ENCODE measurements around the gene RAB44. TPM values are rescaled to one million over a fixed set of nuclear protein-coding genes. Genes with fewer than 3 reads are reported as not detected.

RAB44 gene
- total and polyA plus RNA-seq, 2 of the 4 experiments (the other 2 are of a cell fraction), result 0.03 TPM; not detected in 1

DNA sequence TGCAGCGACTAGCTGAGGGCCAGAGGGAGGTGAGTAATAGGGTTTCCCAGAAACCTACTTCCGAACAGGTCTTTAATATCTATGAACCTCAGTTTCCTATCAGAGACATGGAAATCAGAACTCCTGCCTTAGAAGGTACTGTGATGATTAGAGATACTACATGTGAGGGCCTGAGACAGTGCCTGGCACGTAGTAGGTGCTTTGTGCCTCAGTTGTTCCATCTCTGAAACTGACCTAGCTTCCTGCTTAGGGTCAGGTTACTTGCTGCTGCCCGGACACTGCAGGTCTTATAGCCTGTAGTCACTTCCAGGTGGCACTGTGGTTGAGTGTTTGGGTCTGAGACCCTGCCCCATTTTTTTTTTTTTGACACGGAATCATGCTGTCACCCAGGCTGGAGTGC lies 20.9 kb downstream of the RAB44 start:
- H2AFZ ChIP-seq (replicated peaks; ENCODE audit: low read length, poor library complexity), result no peak overlapping the region
- no peak overlapping the region for H3K27ac ChIP-seq (ENCODE audit: insufficient read depth, low read length)
- no peak overlapping the region for H4K5ac ChIP-seq (ENCODE audit: low read depth, low read length)
- no peak overlapping the region for H2BK5ac ChIP-seq (ENCODE audit: low read depth, low read length, poor library complexity, severe bottlenecking)
- no peak overlapping the region for H2AK9ac ChIP-seq (replicated peaks; ENCODE audit: low read depth, low read length, poor library complexity)
- H3K4me1 ChIP-seq (ENCODE audit: control insufficient read depth, insufficient read depth, low read length), result no peaks in the 10 kb centered on the region
- ATAC-seq (ENCODE audit: low read depth) (no peak), DNase-seq (no peak)
- H3K9ac ChIP-seq (ENCODE audit: low read depth, low read length), result no peak overlapping the region
- intact Hi-C loops (cut with micrococcal nuclease), result no loop called here
- no peaks in the 10 kb centered on the region for H3K9me3 ChIP-seq (ENCODE audit: control insufficient read depth, insufficient read depth, low read length)
- H3K14ac ChIP-seq (replicated peaks; ENCODE audit: low read depth, low read length), result no peak overlapping the region
- H2AK5ac ChIP-seq (ENCODE audit: low read depth, low read length), result no peak overlapping the region
- peaks cover 47% of the 10 kb centered on the region for H3K27me3 ChIP-seq (ENCODE audit: control insufficient read depth, insufficient read depth, low read length)
- 50% methylated on average over 1 of the region's 5 CpGs; no CpG with 5 or more reads in 1 of the 2 experiments for WGBS, 2 experiments (ENCODE audit: extremely low coverage in 2 of 2, insufficient read length in 1 of 2)
- no peak overlapping the region for H2BK120ac ChIP-seq (ENCODE audit: low read depth, low read length)
- no peak overlapping the region for H3K56ac ChIP-seq (ENCODE audit: extremely low read depth, insufficient read depth, low read length)
- no peak overlapping the region for H3K23ac ChIP-seq (ENCODE audit: low read depth, low read length)
- H3K18ac ChIP-seq (ENCODE audit: low read depth, low read length), result no peak overlapping the region
- H3K4me3 ChIP-seq (ENCODE audit: insufficient read depth, low read depth, low read length), result no peak overlapping the region
- in situ Hi-C loops (cut with MboI; ENCODE audit: low sequenced_read_pairs), result no loop called here
- no peaks in the 10 kb centered on the region for H3K9me1 ChIP-seq (ENCODE audit: insufficient read depth, low read length)
- no peaks in the 10 kb centered on the region for H3K36me3 ChIP-seq (ENCODE audit: control insufficient read depth, insufficient read depth, low read length)
- no peak overlapping the region for H3K4ac ChIP-seq (ENCODE audit: low read depth, low read length)
- H3K4me2 ChIP-seq (ENCODE audit: low read depth, low read length), result no peak overlapping the region
- no peak overlapping the region for H2BK20ac ChIP-seq (ENCODE audit: low read depth, low read length)
- dilution Hi-C loops (cut with HindIII; ENCODE audit: low sequenced_read_pairs, unreplicated experiment), result no loop called here
- no peaks in the 10 kb centered on the region for H4K20me1 ChIP-seq (ENCODE audit: insufficient read depth, low read length)
- ChIA-PET POLR2A (ENCODE audit: unreplicated experiment) (no interaction called here), CTCF (interaction anchor here (1.0 kb wide), 1 partner anchor 134 kb away, joined by 3 read pairs; no protein-coding TSS in a partner anchor)
- no TSS peak for BruUV-seq (replicated peaks)
- TF ChIP-seq MXI1 (IDR thresholded peaks at IDR 0.05; ENCODE audit: borderline replicate concordance, low read depth, low read length), result no peak
- no peak overlapping the region for H2BK15ac ChIP-seq (ENCODE audit: low read depth, low read length)
- H4K91ac ChIP-seq (ENCODE audit: insufficient read depth, low read depth, low read length), result no peak overlapping the region
- H3K79me1 ChIP-seq (ENCODE audit: low read depth in 1 of 2, low read length in 2 of 2), result no peaks in the 10 kb centered on the region
- no peak overlapping the region for H4K8ac ChIP-seq (ENCODE audit: low read depth in 2 of 2, low read length in 2 of 2)

Data from IMR-90 (cell line).